Measurements from ENCODE around the gene PRMT7. TPM values are rescaled to one million over a fixed set of nuclear protein-coding genes. Genes with fewer than 3 reads are reported as not detected.

PRMT7 gene
- total and polyA plus RNA-seq, 2 donors (not counting 1 experiment from before 2014, with no cell fraction given): 76.9 to 80.4 TPM

GRCh38 chr16:68273896-68274295 lies 36.9 kb upstream of the PRMT7 start:
- peaks cover 62% of the 10 kb centered on the region for H3K4me1 Mint-ChIP-seq
- no peaks in the 10 kb centered on the region for H3K9me3 ChIP-seq (ENCODE audit: control extremely low read depth in 1 of 3, control insufficient read depth in 2 of 3, insufficient read depth in 1 of 3, low read length in 2 of 3)
- H3K4me1 ChIP-seq (ENCODE audit: control insufficient read depth in 2 of 2, insufficient read depth in 2 of 2, low read length in 2 of 2): peaks cover 47 to 54% of the 10 kb centered on the region in 2 donors
- H3K4me2 ChIP-seq (replicated peaks; ENCODE audit: low read depth, low read length, poor library complexity, severe bottlenecking): no peak overlapping the region
- no peaks in the 10 kb centered on the region for H3K27me3 ChIP-seq (replicated peaks in 1 of 4; ENCODE audit: control extremely low read depth in 1 of 4, control insufficient read depth in 3 of 4, insufficient read depth in 4 of 4, low read length in 3 of 4)
- WGBS (ENCODE audit: insufficient coverage): no CpG with 5 or more reads among the region's 8 CpGs
- H3K27ac Mint-ChIP-seq: peak overlapping the region; percentile 71
- POLR2A ChIA-PET: no interaction called here
- CTCF ChIA-PET: interaction anchor here (1.0 to 3.7 kb wide), 8 partner anchors 8 to 55 kb away, joined by 5 to 20 read pairs (median 6); partner anchors contain the start of genes PRMT7, SLC7A6 and SLC7A6OS
- ATAC-seq (ENCODE audit: low read depth) (no peak), DNase-seq (no peak)
- no peak overlapping the region for H3K27ac ChIP-seq (ENCODE audit: low read length in 2 of 2)
- H3K9me3 Mint-ChIP-seq (ENCODE audit: insufficient read depth): no peaks in the 10 kb centered on the region
- peaks cover 86% of the 10 kb centered on the region for H3K79me2 ChIP-seq (ENCODE audit: control insufficient read depth, insufficient read depth, low read length)
- intact Hi-C loops (cut with micrococcal nuclease): loop anchor here (1.0 kb wide), 1 partner anchor 9 kb away; no protein-coding TSS in a partner anchor
- no peak overlapping the region for H3K4me3 ChIP-seq (ENCODE audit: control extremely low read depth in 1 of 5, extremely low read depth in 1 of 5, insufficient read depth in 1 of 5, low read depth in 2 of 5, low read length in 4 of 5)
- no peak overlapping the region for H2AFZ ChIP-seq (ENCODE audit: insufficient read depth, low read depth, low read length, poor library complexity, severe bottlenecking)
- H4K20me1 ChIP-seq (ENCODE audit: control insufficient read depth, insufficient read depth, low read length, poor library complexity, severe bottlenecking): peaks cover 35% of the 10 kb centered on the region
- no peaks in the 10 kb centered on the region for H3K27me3 Mint-ChIP-seq
- peak overlapping the region; percentile 24 for H3K4me3 Mint-ChIP-seq
- H3K36me3 ChIP-seq (replicated peaks in 1 of 2; ENCODE audit: control extremely low read depth in 1 of 2, control insufficient read depth in 1 of 2, extremely low read depth in 1 of 2, insufficient read depth in 2 of 2, low read length in 1 of 2): peaks cover 9 to 40% of the 10 kb centered on the region in 2 experiments
- no peak overlapping the region for H3K9ac ChIP-seq (ENCODE audit: low read length)
- TF ChIP-seq CTCF (IDR thresholded peaks at IDR 0.05) (no peak), EZH2 (IDR thresholded peaks at IDR 0.05; ENCODE audit: borderline replicate concordance, insufficient read depth, low read depth, low read length, poor library complexity, severe bottlenecking) (no peak)

GRCh38 chr16:68274441-68274840 lies 36.4 kb upstream of the PRMT7 start:
- H2AFZ ChIP-seq (ENCODE audit: insufficient read depth, low read depth, low read length, poor library complexity, severe bottlenecking): no peak overlapping the region
- ChIA-PET CTCF (interaction anchor here (0.8 to 3.6 kb wide), 7 partner anchors 8 to 54 kb away, joined by 3 to 20 read pairs (median 5); partner anchors contain the start of gene SLC7A6), POLR2A (interaction anchor here (0.5 to 1.0 kb wide), 2 partner anchors 10 to 36 kb away, joined by 4 to 5 read pairs; partner anchors contain the start of genes PRMT7 and SLC7A6OS)
- H3K9me3 ChIP-seq (ENCODE audit: control extremely low read depth in 1 of 3, control insufficient read depth in 2 of 3, insufficient read depth in 1 of 3, low read length in 2 of 3): no peaks in the 10 kb centered on the region
- Mint-ChIP-seq H3K27me3 (no peaks in the 10 kb centered on the region), H3K9me3 (ENCODE audit: insufficient read depth) (no peaks in the 10 kb centered on the region), H3K4me1 (peaks cover 57% of the 10 kb centered on the region), H3K27ac (peak overlapping the region; percentile 71), H3K4me3 (peak overlapping the region; percentile 19)
- H3K27ac ChIP-seq (ENCODE audit: low read length in 2 of 2): peak overlapping the region in 1 of 2 donors; percentile 1
- ATAC-seq (ENCODE audit: low read depth) (no peak), DNase-seq (no peak)
- no peak overlapping the region for H3K4me3 ChIP-seq (ENCODE audit: control extremely low read depth in 1 of 5, extremely low read depth in 1 of 5, insufficient read depth in 1 of 5, low read depth in 2 of 5, low read length in 4 of 5)
- no peak overlapping the region for H3K9ac ChIP-seq (ENCODE audit: low read length)
- TF ChIP-seq EZH2 (IDR thresholded peaks at IDR 0.05; ENCODE audit: borderline replicate concordance, insufficient read depth, low read depth, low read length, poor library complexity, severe bottlenecking) (no peak), CTCF (IDR thresholded peaks at IDR 0.05) (no peak)
- intact Hi-C loops (cut with micrococcal nuclease): no loop called here
- WGBS (ENCODE audit: insufficient coverage): 91% methylated on average over 3 of the region's 4 CpGs
- peaks cover 43 to 54% of the 10 kb centered on the region in 2 donors for H3K4me1 ChIP-seq (ENCODE audit: control insufficient read depth in 2 of 2, insufficient read depth in 2 of 2, low read length in 2 of 2)
- peaks cover 9 to 43% of the 10 kb centered on the region in 2 experiments for H3K36me3 ChIP-seq (replicated peaks in 1 of 2; ENCODE audit: control extremely low read depth in 1 of 2, control insufficient read depth in 1 of 2, extremely low read depth in 1 of 2, insufficient read depth in 2 of 2, low read length in 1 of 2)
- H3K79me2 ChIP-seq (ENCODE audit: control insufficient read depth, insufficient read depth, low read length): peaks cover 86% of the 10 kb centered on the region
- H4K20me1 ChIP-seq (ENCODE audit: control insufficient read depth, insufficient read depth, low read length, poor library complexity, severe bottlenecking): peaks cover 35% of the 10 kb centered on the region
- H3K4me2 ChIP-seq (replicated peaks; ENCODE audit: low read depth, low read length, poor library complexity, severe bottlenecking): peak overlapping the region; percentile 62
- H3K27me3 ChIP-seq (replicated peaks in 1 of 4; ENCODE audit: control extremely low read depth in 1 of 4, control insufficient read depth in 3 of 4, insufficient read depth in 4 of 4, low read length in 3 of 4): no peaks in the 10 kb centered on the region
